Measurements from ENCODE around the gene KRTAP1-5. TPM values are rescaled to one million over a fixed set of nuclear protein-coding genes. Genes with fewer than 3 reads are reported as not detected.

Gene KRTAP1-5
- 0.12 TPM in 1 of 5 replicates, not detected in the others for total RNA-seq (2022; extraction: Qiagen RNA extraction; ENCODE audit: low read depth)

GRCh38 chr17:41026715-41027471 is at the start of gene KRTAP1-5:
Gene KRTAP1-5, minus strand, starts transcription at chr17:41027208. Its CDS starts 53 bp downstream, at chr17:41027155.

GRCh38 chr17:41065829-41066624 is 39.0 kb upstream of the KRTAP1-5 start, which contains the start of gene KRTAP2-4:
Gene KRTAP2-4, minus strand, starts transcription at chr17:41065879. Its CDS starts 34 bp downstream, at chr17:41065845.

GRCh38 chr17:41060052-41060604 is 33.1 kb upstream of the KRTAP1-5 start, which contains the start of gene KRTAP2-3:
Gene KRTAP2-3, minus strand, starts transcription at chr17:41060114. Its CDS starts 64 bp downstream, at chr17:41060050.

GRCh38 chr17:41055130-41055529 is 28.1 kb upstream of the KRTAP1-5 start, which contains the start of gene KRTAP2-2:
Gene KRTAP2-2, minus strand, starts transcription at chr17:41055230. Its CDS starts 19 bp downstream, at chr17:41055211.

GRCh38 chr17:41046735-41047465 is 19.9 kb upstream of the KRTAP1-5 start, which contains the start of gene KRTAP2-1:
Gene KRTAP2-1, minus strand, starts transcription at chr17:41047316. Its CDS starts 49 bp downstream, at chr17:41047267.

GRCh38 chr17:41040783-41041571 is 14.0 kb upstream of the KRTAP1-5 start, which contains the start of gene KRTAP1-1:
Gene KRTAP1-1, minus strand, starts transcription at chr17:41041450. Its CDS starts 53 bp downstream, at chr17:41041397.

GRCh38 chr17:41034346-41034935 is 7.4 kb upstream of the KRTAP1-5 start, which contains the start of gene KRTAP1-3:
Gene KRTAP1-3, minus strand, starts transcription at chr17:41034874. Its CDS starts 53 bp downstream, at chr17:41034821.

GRCh38 chr17:41029633-41030245 is 2.7 kb upstream of the KRTAP1-5 start, which contains the start of gene KRTAP1-4:
Gene KRTAP1-4, minus strand, starts transcription at chr17:41030195. Its CDS starts 117 bp downstream, at chr17:41030078.

GRCh38 chr17:41008811-41009210 is 18.2 kb downstream of the KRTAP1-5 start, which contains the start of gene KRTAP3-1:
Gene KRTAP3-1, minus strand, starts transcription at chr17:41009128. Its CDS starts 54 bp downstream, at chr17:41009074.

GRCh38 chr17:40999563-40999962 is 27.4 kb downstream of the KRTAP1-5 start, which contains the start of gene KRTAP3-2:
Gene KRTAP3-2, minus strand, starts transcription at chr17:40999906. Its CDS starts 53 bp downstream, at chr17:40999853.

GRCh38 chr17:40993839-40994238 is 33.2 kb downstream of the KRTAP1-5 start, which contains the start of gene KRTAP3-3:
Gene KRTAP3-3, minus strand, starts transcription at chr17:40994164. Its CDS starts 67 bp downstream, at chr17:40994097.

GRCh38 chr17:40984226-40984625 is 42.8 kb downstream of the KRTAP1-5 start, which contains the start of gene KRT40:
Gene KRT40, minus strand, starts transcription at chr17:40984326. Its CDS starts 53 bp downstream, at chr17:40984273.

Other genes starting within 250 kb of the KRTAP1-5 start
- gene KRT27, start 244.7 kb downstream of the KRTAP1-5 start, total RNA-seq (2022; extraction: Qiagen RNA extraction; ENCODE audit: low read depth) = not detected in 5 replicates
- gene KRT28, start 227.2 kb downstream of the KRTAP1-5 start, total RNA-seq (2022; extraction: Qiagen RNA extraction; ENCODE audit: low read depth) = not detected in 5 replicates
- gene KRT10, start 204.6 kb downstream of the KRTAP1-5 start, total RNA-seq (2022; extraction: Qiagen RNA extraction; ENCODE audit: low read depth) = 83.2 to 124 TPM (median 115 TPM) in 5 replicates
- gene KRT12, start 160.0 kb downstream of the KRTAP1-5 start, total RNA-seq (2022; extraction: Qiagen RNA extraction; ENCODE audit: low read depth) = 0.08 TPM in 1 of 5 replicates, not detected in the others
- gene KRT20, start 142.0 kb downstream of the KRTAP1-5 start, total RNA-seq (2022; extraction: Qiagen RNA extraction; ENCODE audit: low read depth) = 0.17 to 0.52 TPM (median 0.26 TPM) in 5 replicates
- 0.08 TPM in 1 of 5 replicates, not detected in the others for gene KRT23, start 89.6 kb downstream of the KRTAP1-5 start, total RNA-seq (2022; extraction: Qiagen RNA extraction; ENCODE audit: low read depth)
- gene KRT39, start 60.3 kb downstream of the KRTAP1-5 start, total RNA-seq (2022; extraction: Qiagen RNA extraction; ENCODE audit: low read depth) = not detected in 5 replicates
- not detected in 5 replicates for gene KRT40, start 42.9 kb downstream of the KRTAP1-5 start, total RNA-seq (2022; extraction: Qiagen RNA extraction; ENCODE audit: low read depth)
- not detected in 5 replicates for gene KRTAP3-3, start 33.0 kb downstream of the KRTAP1-5 start, total RNA-seq (2022; extraction: Qiagen RNA extraction; ENCODE audit: low read depth)
- 0.16 to 0.35 TPM (median 0.30 TPM) in 3 of 5 replicates, not detected in the others for gene KRTAP3-2, start 27.3 kb downstream of the KRTAP1-5 start, total RNA-seq (2022; extraction: Qiagen RNA extraction; ENCODE audit: low read depth)
- not detected in 5 replicates for gene KRTAP3-1, start 18.1 kb downstream of the KRTAP1-5 start, total RNA-seq (2022; extraction: Qiagen RNA extraction; ENCODE audit: low read depth)
- gene KRTAP1-4, start 3.0 kb upstream of the KRTAP1-5 start, total RNA-seq (2022; extraction: Qiagen RNA extraction; ENCODE audit: low read depth) = not detected in 5 replicates
- not detected in 5 replicates for gene KRTAP1-3, start 7.7 kb upstream of the KRTAP1-5 start, total RNA-seq (2022; extraction: Qiagen RNA extraction; ENCODE audit: low read depth)
- not detected in 5 replicates for gene KRTAP1-1, start 14.2 kb upstream of the KRTAP1-5 start, total RNA-seq (2022; extraction: Qiagen RNA extraction; ENCODE audit: low read depth)
- not detected in 5 replicates for gene KRTAP2-1, start 20.1 kb upstream of the KRTAP1-5 start, total RNA-seq (2022; extraction: Qiagen RNA extraction; ENCODE audit: low read depth)
- gene KRTAP2-2, start 28.0 kb upstream of the KRTAP1-5 start, total RNA-seq (2022; extraction: Qiagen RNA extraction; ENCODE audit: low read depth) = not detected in 5 replicates
- gene KRTAP2-3, start 32.9 kb upstream of the KRTAP1-5 start, total RNA-seq (2022; extraction: Qiagen RNA extraction; ENCODE audit: low read depth) = 0.08 TPM in 1 of 5 replicates, not detected in the others
- not detected in 5 replicates for gene KRTAP2-4, start 38.7 kb upstream of the KRTAP1-5 start, total RNA-seq (2022; extraction: Qiagen RNA extraction; ENCODE audit: low read depth)
- gene KRTAP4-7, start 56.9 kb upstream of the KRTAP1-5 start, total RNA-seq (2022; extraction: Qiagen RNA extraction; ENCODE audit: low read depth) = not detected in 5 replicates
- gene KRTAP4-8, start 70.9 kb upstream of the KRTAP1-5 start, total RNA-seq (2022; extraction: Qiagen RNA extraction; ENCODE audit: low read depth) = 0.05 to 0.12 TPM in 2 of 5 replicates, not detected in the others
- gene KRTAP4-16, start 75.0 kb upstream of the KRTAP1-5 start, total RNA-seq (2022; extraction: Qiagen RNA extraction; ENCODE audit: low read depth) = not detected in 5 replicates
- gene KRTAP4-9, start 78.2 kb upstream of the KRTAP1-5 start, total RNA-seq (2022; extraction: Qiagen RNA extraction; ENCODE audit: low read depth) = not detected in 5 replicates
- not detected in 5 replicates for gene KRTAP4-11, start 91.2 kb upstream of the KRTAP1-5 start, total RNA-seq (2022; extraction: Qiagen RNA extraction; ENCODE audit: low read depth)
- not detected in 5 replicates for gene KRTAP4-12, start 97.0 kb upstream of the KRTAP1-5 start, total RNA-seq (2022; extraction: Qiagen RNA extraction; ENCODE audit: low read depth)
- gene KRTAP4-6, start 113.3 kb upstream of the KRTAP1-5 start, total RNA-seq (2022; extraction: Qiagen RNA extraction; ENCODE audit: low read depth) = not detected in 5 replicates
- not detected in 5 replicates for gene KRTAP4-5, start 122.6 kb upstream of the KRTAP1-5 start, total RNA-seq (2022; extraction: Qiagen RNA extraction; ENCODE audit: low read depth)
- gene KRTAP4-4, start 133.5 kb upstream of the KRTAP1-5 start, total RNA-seq (2022; extraction: Qiagen RNA extraction; ENCODE audit: low read depth) = not detected in 5 replicates
- gene KRTAP4-3, start 141.0 kb upstream of the KRTAP1-5 start, total RNA-seq (2022; extraction: Qiagen RNA extraction; ENCODE audit: low read depth) = not detected in 5 replicates
- gene KRTAP4-2, start 151.0 kb upstream of the KRTAP1-5 start, total RNA-seq (2022; extraction: Qiagen RNA extraction; ENCODE audit: low read depth) = not detected in 5 replicates
- gene KRTAP4-1, start 157.7 kb upstream of the KRTAP1-5 start, total RNA-seq (2022; extraction: Qiagen RNA extraction; ENCODE audit: low read depth) = 0.07 to 0.56 TPM (median 0.26 TPM) in 4 of 5 replicates, not detected in the other
- gene KRTAP9-1, start 162.7 kb upstream of the KRTAP1-5 start, total RNA-seq (2022; extraction: Qiagen RNA extraction; ENCODE audit: low read depth) = not detected in 5 replicates
- not detected in 5 replicates for gene KRTAP9-2, start 199.4 kb upstream of the KRTAP1-5 start, total RNA-seq (2022; extraction: Qiagen RNA extraction; ENCODE audit: low read depth)
- not detected in 5 replicates for gene KRTAP9-3, start 205.2 kb upstream of the KRTAP1-5 start, total RNA-seq (2022; extraction: Qiagen RNA extraction; ENCODE audit: low read depth)
- not detected in 5 replicates for gene KRTAP9-8, start 210.8 kb upstream of the KRTAP1-5 start, total RNA-seq (2022; extraction: Qiagen RNA extraction; ENCODE audit: low read depth)
- not detected in 5 replicates for gene KRTAP9-4, start 222.5 kb upstream of the KRTAP1-5 start, total RNA-seq (2022; extraction: Qiagen RNA extraction; ENCODE audit: low read depth)
- gene KRTAP9-9, start 228.2 kb upstream of the KRTAP1-5 start, total RNA-seq (2022; extraction: Qiagen RNA extraction; ENCODE audit: low read depth) = not detected in 5 replicates
- gene KRTAP9-6, start 238.2 kb upstream of the KRTAP1-5 start, total RNA-seq (2022; extraction: Qiagen RNA extraction; ENCODE audit: low read depth) = not detected in 5 replicates
- gene KRTAP9-7, start 248.5 kb upstream of the KRTAP1-5 start, total RNA-seq (2022; extraction: Qiagen RNA extraction; ENCODE audit: low read depth) = not detected in 5 replicates

Data from A549 treated with CpdA at 1 μM for 4 hours (cell line).